ENCODE results near the gene LRRFIP2.
"Not testable (repeated sequence)": the region's sequence is repeated elsewhere in the genome, so short reads cannot be mapped to it uniquely, and the experiment has no call there.

The LRRFIP2 gene

GRCh38 chr3:37174532-37175126 lies at the start of gene LRRFIP2:
LRRFIP2 (minus strand) TSS chr3:37174582; CDS start chr3:37148983, 25,599 bp downstream.
- no peak for DNase-seq (ENCODE audit: low read depth in 2 of 2)

- DNase-seq (ENCODE audit: low read depth in 2 of 2) = no peak
Observed at GRCh38 chr3:37223576-37223975, 49.2 kb upstream of the LRRFIP2 start.

GRCh38 chr3:37223141-37223558 lies 48.8 kb upstream of the LRRFIP2 start:
- DNase-seq (ENCODE audit: low read depth in 2 of 2) = no peak

- not testable (repeated sequence) for DNase-seq (ENCODE audit: low read depth in 2 of 2)
Observed at GRCh38 chr3:37222542-37222941, 48.2 kb upstream of the LRRFIP2 start.

- no peak for DNase-seq (ENCODE audit: low read depth in 2 of 2)
Observed at GRCh38 chr3:37221407-37221806, 47.0 kb upstream of the LRRFIP2 start.

- no peak for DNase-seq (ENCODE audit: low read depth in 2 of 2)
Observed at GRCh38 chr3:37219266-37219665, 44.9 kb upstream of the LRRFIP2 start.

GRCh38 chr3:37218206-37218605 lies 43.8 kb upstream of the LRRFIP2 start:
- no peak for DNase-seq (ENCODE audit: low read depth in 2 of 2)

GRCh38 chr3:37217098-37217849 lies 42.9 kb upstream of the LRRFIP2 start:
- no peak for DNase-seq (ENCODE audit: low read depth in 2 of 2)

- no peak for DNase-seq (ENCODE audit: low read depth in 2 of 2)
Observed at GRCh38 chr3:37216597-37217097, 42.3 kb upstream of the LRRFIP2 start.

- no peak for DNase-seq (ENCODE audit: low read depth in 2 of 2)
Observed at GRCh38 chr3:37214076-37214475, 39.7 kb upstream of the LRRFIP2 start.

- DNase-seq (ENCODE audit: low read depth in 2 of 2) = no peak
Observed at GRCh38 chr3:37210230-37210629, 35.8 kb upstream of the LRRFIP2 start.

- DNase-seq (ENCODE audit: low read depth in 2 of 2) = not testable (repeated sequence)
Observed at GRCh38 chr3:37208576-37208975, 34.2 kb upstream of the LRRFIP2 start.

- not testable (repeated sequence) for DNase-seq (ENCODE audit: low read depth in 2 of 2)
Observed at GRCh38 chr3:37208008-37208407, 33.6 kb upstream of the LRRFIP2 start.

GRCh38 chr3:37206041-37206440 lies 31.7 kb upstream of the LRRFIP2 start:
- DNase-seq (ENCODE audit: low read depth in 2 of 2) = not testable (repeated sequence)

- no peak for DNase-seq (ENCODE audit: low read depth in 2 of 2)
Observed at GRCh38 chr3:37204314-37204713, 29.9 kb upstream of the LRRFIP2 start.

GRCh38 chr3:37202035-37202434 lies 27.7 kb upstream of the LRRFIP2 start:
- DNase-seq (ENCODE audit: low read depth in 2 of 2) = no peak

GRCh38 chr3:37200141-37200540 lies 25.8 kb upstream of the LRRFIP2 start:
- no peak for DNase-seq (ENCODE audit: low read depth in 2 of 2)

GRCh38 chr3:37198996-37199395 lies 24.6 kb upstream of the LRRFIP2 start:
- no peak for DNase-seq (ENCODE audit: low read depth in 2 of 2)

GRCh38 chr3:37198547-37198946 lies 24.2 kb upstream of the LRRFIP2 start:
- DNase-seq (ENCODE audit: low read depth in 2 of 2) = no peak

GRCh38 chr3:37197810-37198371 lies 23.5 kb upstream of the LRRFIP2 start:
- DNase-seq (ENCODE audit: low read depth in 2 of 2) = no peak

GRCh38 chr3:37194533-37194932 lies 20.2 kb upstream of the LRRFIP2 start:
- no peak for DNase-seq (ENCODE audit: low read depth in 2 of 2)

GRCh38 chr3:37190667-37191066 lies 16.3 kb upstream of the LRRFIP2 start:
- no peak for DNase-seq (ENCODE audit: low read depth in 2 of 2)

GRCh38 chr3:37189109-37189508 lies 14.7 kb upstream of the LRRFIP2 start:
- DNase-seq (ENCODE audit: low read depth in 2 of 2) = no peak

Data from stimulated activated CD8-positive, alpha-beta memory T cell treated with anti-CD3 and anti-CD28 coated beads, Interleukin-7, amount 100 ng/mL, for 1 hour (primary cell).